Measurements from ENCODE around the gene GMFB.

GMFB gene

DNA sequence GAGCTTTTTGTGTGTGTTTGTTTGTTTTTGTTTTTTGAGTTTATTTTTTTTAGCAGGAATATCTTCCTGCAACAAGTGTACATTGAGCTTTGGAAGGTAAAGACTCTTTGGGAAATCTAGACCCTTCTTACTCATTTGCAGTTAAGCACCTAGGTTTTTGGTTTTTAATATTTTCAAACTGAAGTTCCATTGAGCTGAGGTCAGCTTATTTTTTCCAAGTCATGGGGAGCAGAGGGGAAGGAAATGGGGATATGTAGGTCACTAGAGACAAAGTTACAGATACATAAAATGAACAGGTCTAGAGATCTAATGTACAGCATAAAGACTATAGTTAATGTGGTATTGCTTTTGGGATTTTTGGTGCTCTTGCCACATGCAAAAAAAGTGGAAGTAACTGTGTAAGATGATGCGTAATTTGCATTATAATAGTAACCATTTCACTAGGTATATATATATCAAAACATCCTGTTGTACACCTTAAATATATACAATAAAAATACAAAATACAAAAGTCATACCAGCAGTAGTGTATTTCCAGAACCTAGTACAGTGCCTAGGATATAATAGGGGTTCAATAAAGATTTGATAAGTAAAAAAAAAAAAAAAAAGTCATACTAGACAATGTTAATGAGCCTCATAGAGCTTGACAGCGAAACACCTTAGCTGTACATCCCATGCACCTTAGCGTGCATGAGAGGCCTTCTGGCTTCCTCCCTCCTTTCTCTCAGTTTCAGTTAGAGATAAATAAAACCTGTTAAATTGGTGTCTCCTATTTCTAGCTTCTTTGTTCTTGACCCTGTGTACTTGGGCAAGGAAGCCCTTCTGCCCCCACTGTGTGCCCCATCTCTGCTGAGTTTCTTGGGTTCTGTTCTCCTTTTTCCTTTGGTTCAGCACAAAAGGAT is 43.6 kb upstream of the GMFB start:
- peaks cover 0 to 4% of the 10 kb centered on the region in 2 experiments; a peak in 2 of 3 replicates for H3K36me3 ChIP-seq (ENCODE audit: control insufficient read depth in 2 of 2, insufficient read depth in 1 of 2, low read length in 2 of 2)
- H3K4me3 ChIP-seq (ENCODE audit: low read depth, low read length) = no peak overlapping the region
- no peaks in the 10 kb centered on the region for H3K9me3 ChIP-seq (ENCODE audit: control insufficient read depth, insufficient read depth, low read depth, low read length)
- ChIA-PET CTCF (interaction anchor here (0.7 kb wide), 1 partner anchor 32 kb away, joined by 3 read pairs; no protein-coding TSS in a partner anchor), POLR2A (interaction anchor here (0.9 kb wide), 1 partner anchor 23 kb away, joined by 3 read pairs; the partner anchor contains the start of gene CGRRF1)
- H3K4me1 ChIP-seq (ENCODE audit: control insufficient read depth, insufficient read depth, low read length) = peaks cover 4% of the 10 kb centered on the region; the same call in 1 of the 2 replicates
- no peak overlapping the region for H3K27ac ChIP-seq (ENCODE audit: extremely low read depth, low read depth, low read length)
- TF ChIP-seq ZNF664 (tag by site-specific recombination; IDR thresholded peaks at IDR 0.05) (no peak), SETDB1 (IDR thresholded peaks at IDR 0.05; ENCODE audit: insufficient read length, low read length) (no peak), ZNF2 (tag by site-specific recombination; IDR thresholded peaks at IDR 0.05) (no peak), SCRT2 (tag by site-specific recombination; IDR thresholded peaks at IDR 0.05) (0 out of 2 replicates have a peak, but pooled peaks have one; percentile 18)

- CTCF ChIA-PET = interaction anchor here (0.9 to 1.0 kb wide), 2 partner anchors 20 to 41 kb away, joined by 3 read pairs; partner anchors contain the start of genes CGRRF1 and GMFB
- TF ChIP-seq ZNF692 (tag by site-specific recombination; IDR thresholded peaks at IDR 0.05) = no peak
- TF ChIP-seq OSR2 (tag by site-specific recombination; IDR thresholded peaks at IDR 0.05) = 0 out of 2 replicates have a peak, but pooled peaks have one; percentile 17
- Histone ChIP-seq H3K27ac (ENCODE audit: extremely low read depth, low read depth, low read length) (no peak overlapping the region), H3K36me3 (ENCODE audit: control insufficient read depth in 2 of 2, insufficient read depth in 1 of 2, low read length in 2 of 2) (peaks cover 5 to 12% of the 10 kb centered on the region in 2 experiments), H3K4me1 (ENCODE audit: control insufficient read depth, insufficient read depth, low read length) (peaks cover 4% of the 10 kb centered on the region; the same call in 1 of the 2 replicates), H3K4me3 (ENCODE audit: low read depth, low read length) (no peak overlapping the region), H3K9me3 (ENCODE audit: control insufficient read depth, insufficient read depth, low read depth, low read length) (no peaks in the 10 kb centered on the region)
- POLR2A ChIA-PET = interaction anchor here (0.5 to 0.9 kb wide), 2 partner anchors 36 to 177 kb away, joined by 3 to 5 read pairs; no protein-coding TSS in a partner anchor
Observed at GRCh38 chr14:54529811-54530210, 41.0 kb upstream of the GMFB start.

- no peak for TF ChIP-seq ZNF239 (tag by site-specific recombination; IDR thresholded peaks at IDR 0.05)
- TF ChIP-seq, protein P1, sequence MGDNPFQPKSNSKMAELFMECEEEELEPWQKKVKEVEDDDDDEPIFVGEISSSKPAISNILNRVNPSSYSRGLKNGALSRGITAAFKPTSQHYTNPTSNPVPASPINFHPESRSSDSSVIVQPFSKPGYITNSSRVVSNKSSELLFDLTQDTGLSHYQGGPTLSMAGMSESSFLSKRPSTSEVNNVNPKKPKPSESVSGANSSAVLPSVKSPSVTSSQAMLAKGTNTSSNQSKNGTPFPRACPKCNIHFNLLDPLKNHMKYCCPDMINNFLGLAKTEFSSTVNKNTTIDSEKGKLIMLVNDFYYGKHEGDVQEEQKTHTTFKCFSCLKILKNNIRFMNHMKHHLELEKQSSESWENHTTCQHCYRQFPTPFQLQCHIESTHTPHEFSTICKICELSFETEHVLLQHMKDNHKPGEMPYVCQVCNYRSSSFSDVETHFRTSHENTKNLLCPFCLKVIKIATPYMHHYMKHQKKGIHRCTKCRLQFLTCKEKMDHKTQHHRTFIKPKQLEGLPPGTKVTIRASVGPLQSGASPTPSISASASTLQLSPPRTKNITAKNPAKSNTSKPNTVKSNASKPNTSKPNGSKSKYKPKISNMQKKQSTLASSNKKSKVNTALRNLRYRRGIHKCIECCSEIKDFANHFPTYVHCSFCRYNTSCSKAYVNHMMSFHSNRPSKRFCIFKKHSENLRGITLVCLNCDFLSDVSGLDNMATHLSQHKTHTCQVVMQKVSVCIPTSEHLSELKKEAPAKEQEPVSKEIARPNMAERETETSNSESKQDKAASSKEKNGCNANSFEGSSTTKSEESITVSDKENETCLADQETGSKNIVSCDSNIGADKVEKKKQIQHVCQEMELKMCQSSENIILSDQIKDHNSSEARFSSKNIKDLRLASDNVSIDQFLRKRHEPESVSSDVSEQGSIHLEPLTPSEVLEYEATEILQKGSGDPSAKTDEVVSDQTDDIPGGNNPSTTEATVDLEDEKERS (tag by site-specific recombination; IDR thresholded peaks at IDR 0.05) = no peak
- no peak for TF ChIP-seq ZNF114 (tag by site-specific recombination; IDR thresholded peaks at IDR 0.05)
- TF ChIP-seq ZNF658 (tag by site-specific recombination; IDR thresholded peaks at IDR 0.05) = no peak
- TF ChIP-seq ZNF221 (tag by site-specific recombination; IDR thresholded peaks at IDR 0.05; ENCODE audit: borderline replicate concordance) = no peak
- TF ChIP-seq ZNF16 (tag by site-specific recombination; IDR thresholded peaks at IDR 0.05; ENCODE audit: low read depth) = no peak
- peaks cover 8 to 16% of the 10 kb centered on the region in 2 experiments for H3K36me3 ChIP-seq (ENCODE audit: control insufficient read depth in 2 of 2, insufficient read depth in 1 of 2, low read length in 2 of 2)
- no peak overlapping the region for H3K27ac ChIP-seq (ENCODE audit: extremely low read depth, low read depth, low read length)
- H3K4me1 ChIP-seq (ENCODE audit: control insufficient read depth, insufficient read depth, low read length) = peaks cover 4% of the 10 kb centered on the region; the same call in 1 of the 2 replicates
- CTCF ChIA-PET = interaction anchor here (0.6 to 1.0 kb wide), 2 partner anchors 40 to 245 kb away, joined by 3 read pairs; partner anchors contain the start of gene GMFB
- no peaks in the 10 kb centered on the region for H3K9me3 ChIP-seq (ENCODE audit: control insufficient read depth, insufficient read depth, low read depth, low read length)
- no peak overlapping the region for H3K4me3 ChIP-seq (ENCODE audit: low read depth, low read length)
- POLR2A ChIA-PET = interaction anchor here (0.9 kb wide), 1 partner anchor 37 kb away, joined by 3 read pairs; no protein-coding TSS in a partner anchor
Observed at GRCh38 chr14:54528973-54529372, 40.2 kb upstream of the GMFB start.
